Skeletal muscle tissue (tissue), 4 donors: Measurements from ENCODE around the gene BRICD5. TPM values are rescaled to one million over a fixed set of nuclear protein-coding genes. Genes with fewer than 3 reads are reported as not detected.

Experiments used
- H3K27ac ChIP-seq: one replicate; pipeline ENCODE4 v1.7.0; 2013; ENCODE audit warnings: mild to moderate bottlenecking, low read depth, low read length, inconsistent platforms
- H3K27me3 ChIP-seq, 3 donors: one replicate each; pipeline ENCODE4 v1.7.0; 2013; ENCODE audit warnings: low read length in 3 of 3; ENCODE audit not compliant: control insufficient read depth in 3 of 3, insufficient read depth in 3 of 3
- H3K36me3 ChIP-seq, 3 donors: one replicate each; pipeline ENCODE4 v1.7.0; 2013; ENCODE audit warnings: low read length in 3 of 3; ENCODE audit not compliant: control insufficient read depth in 3 of 3, insufficient read depth in 3 of 3
- H3K4me1 ChIP-seq, 3 donors: one replicate each; pipeline ENCODE4 v1.7.0; 2013; ENCODE audit warnings: low read length in 3 of 3, mild to moderate bottlenecking in 3 of 3; ENCODE audit not compliant: control insufficient read depth in 3 of 3, insufficient read depth in 3 of 3
- H3K4me3 ChIP-seq, 3 donors: one replicate each; pipeline ENCODE4 v1.7.0; 2013; ENCODE audit warnings: low read length in 3 of 3
- H3K9ac ChIP-seq, 3 donors: one replicate each; pipeline ENCODE4 v1.7.0; 2013; ENCODE audit warnings: low read length in 3 of 3, mild to moderate bottlenecking in 3 of 3, moderate library complexity in 2 of 3, low read depth in 1 of 3
- H3K9me3 ChIP-seq, 3 donors: one replicate each; pipeline ENCODE4 v1.7.0; 2013; ENCODE audit warnings: low read length in 3 of 3; ENCODE audit not compliant: control insufficient read depth in 3 of 3
- total RNA-seq: library from RNA; depleted of rRNA; stranded (reverse); fragments of >200 nt; gene quantifications from one replicate; pipeline ENCODE4 v1.2.3, GENCODE V29; 2014
- donor health status: Osteomylitis.

BRICD5 gene
- total RNA-seq, 1 donor from 2014 or later, result 2.1 TPM

GRCh38 chr16:2232094-2232990 lies 21.7 kb upstream of the BRICD5 start:
- Histone ChIP-seq H3K4me3 (no peak overlapping the region), H3K4me1 (peaks cover 12 to 15% (median 12%) of the 10 kb centered on the region in 3 donors), H3K27ac (no peak overlapping the region), H3K36me3 (peaks cover 63 to 71% (median 68%) of the 10 kb centered on the region in 3 donors), H3K9me3 (no peaks in the 10 kb centered on the region), H3K9ac (no peak overlapping the region), H3K27me3 (peaks cover 10 to 21% (median 17%) of the 10 kb centered on the region in 3 donors)

DNA sequence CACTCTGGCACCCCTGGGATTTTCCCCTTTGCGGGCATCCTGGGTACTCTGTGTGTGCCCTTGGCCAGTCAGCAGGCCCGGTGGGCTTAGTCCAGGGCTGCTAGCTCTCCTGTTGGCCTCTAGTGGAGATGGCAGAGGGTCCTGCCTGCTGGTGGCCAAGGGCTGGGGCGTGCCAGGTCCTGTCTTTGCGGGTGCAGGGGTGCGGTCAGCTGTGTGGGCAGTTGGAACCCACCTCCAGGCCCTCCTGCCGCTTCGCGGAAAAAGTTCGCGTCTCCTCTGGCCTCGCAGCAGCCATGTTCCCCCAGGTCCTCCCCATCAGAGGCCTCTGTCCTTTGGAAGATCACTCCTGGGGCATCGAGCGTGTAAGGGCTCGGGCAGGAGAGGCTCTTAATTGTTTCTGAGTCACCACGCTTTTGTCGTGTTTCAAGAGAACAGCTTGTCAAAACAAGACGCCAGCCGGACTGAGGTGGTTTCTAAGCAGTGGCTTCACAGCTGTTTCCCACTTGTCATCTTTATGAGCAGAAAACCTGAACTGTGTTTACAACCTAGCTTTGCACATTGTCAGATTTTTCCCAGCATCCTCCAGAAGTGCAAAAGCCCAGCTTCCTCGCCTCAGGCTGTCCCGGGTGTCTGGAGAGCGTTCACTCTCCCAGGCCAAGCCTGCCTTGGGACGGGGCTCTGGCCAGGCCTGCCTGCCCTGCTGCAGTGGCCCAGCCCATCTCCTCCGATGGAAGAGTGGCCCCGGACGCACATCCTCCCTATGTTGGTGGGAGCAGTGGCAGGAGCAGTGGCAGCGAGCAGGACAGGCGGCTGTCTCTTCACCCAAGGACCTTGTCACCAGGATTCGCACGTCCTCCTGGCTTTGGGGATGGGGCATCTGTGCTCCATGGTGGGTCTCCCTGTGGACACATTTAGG lies 20.6 kb upstream of the BRICD5 start:
- peaks cover 5 to 12% (median 8%) of the 10 kb centered on the region in 3 donors for H3K27me3 ChIP-seq
- H3K4me1 ChIP-seq, result peaks cover 6 to 9% (median 6%) of the 10 kb centered on the region in 3 donors
- peaks cover 63 to 74% (median 72%) of the 10 kb centered on the region in 3 donors for H3K36me3 ChIP-seq
- H3K9me3 ChIP-seq, result no peaks in the 10 kb centered on the region
- H3K27ac ChIP-seq, result no peak overlapping the region
- H3K4me3 ChIP-seq, result no peak overlapping the region
- H3K9ac ChIP-seq, result no peak overlapping the region

- no peak overlapping the region for H3K9ac ChIP-seq
- H3K4me1 ChIP-seq, result peaks cover 0 to 8% (median 8%) of the 10 kb centered on the region in 3 donors
- H3K27me3 ChIP-seq, result peaks cover 0 to 3% (median 2%) of the 10 kb centered on the region in 3 donors
- H3K36me3 ChIP-seq, result peaks cover 63 to 71% (median 70%) of the 10 kb centered on the region in 3 donors
- H3K9me3 ChIP-seq, result no peaks in the 10 kb centered on the region
- no peak overlapping the region for H3K27ac ChIP-seq
- H3K4me3 ChIP-seq, result no peak overlapping the region
These were observed 19.7 kb upstream of the BRICD5 start for GRCh38 chr16:2230376-2230775.

GRCh38 chr16:2229632-2230250 lies 19.1 kb upstream of the BRICD5 start:
- H3K27me3 ChIP-seq, result no peaks in the 10 kb centered on the region
- no peak overlapping the region for H3K4me3 ChIP-seq
- no peak overlapping the region for H3K27ac ChIP-seq
- no peaks in the 10 kb centered on the region for H3K9me3 ChIP-seq
- peaks cover 4 to 13% (median 13%) of the 10 kb centered on the region in 3 donors for H3K4me1 ChIP-seq
- H3K9ac ChIP-seq, result no peak overlapping the region
- H3K36me3 ChIP-seq, result peaks cover 59 to 65% (median 64%) of the 10 kb centered on the region in 3 donors

GRCh38 chr16:2229091-2229490 lies 18.4 kb upstream of the BRICD5 start:
- H3K27ac ChIP-seq, result no peak overlapping the region
- peaks cover 10 to 19% (median 19%) of the 10 kb centered on the region in 3 donors for H3K4me1 ChIP-seq
- peaks cover 54 to 59% (median 59%) of the 10 kb centered on the region in 3 donors for H3K36me3 ChIP-seq
- H3K9me3 ChIP-seq, result no peaks in the 10 kb centered on the region
- H3K9ac ChIP-seq, result no peak overlapping the region
- no peak overlapping the region for H3K4me3 ChIP-seq
- no peaks in the 10 kb centered on the region for H3K27me3 ChIP-seq

- no peak overlapping the region for H3K9ac ChIP-seq
- H3K4me1 ChIP-seq, result peaks cover 10 to 24% (median 21%) of the 10 kb centered on the region in 3 donors
- H3K36me3 ChIP-seq, result peaks cover 46 to 51% (median 51%) of the 10 kb centered on the region in 3 donors
- H3K9me3 ChIP-seq, result no peaks in the 10 kb centered on the region
- H3K27me3 ChIP-seq, result no peaks in the 10 kb centered on the region
- H3K4me3 ChIP-seq, result no peak overlapping the region
- no peak overlapping the region for H3K27ac ChIP-seq
These were observed 17.6 kb upstream of the BRICD5 start for GRCh38 chr16:2228161-2228824.

DNA sequence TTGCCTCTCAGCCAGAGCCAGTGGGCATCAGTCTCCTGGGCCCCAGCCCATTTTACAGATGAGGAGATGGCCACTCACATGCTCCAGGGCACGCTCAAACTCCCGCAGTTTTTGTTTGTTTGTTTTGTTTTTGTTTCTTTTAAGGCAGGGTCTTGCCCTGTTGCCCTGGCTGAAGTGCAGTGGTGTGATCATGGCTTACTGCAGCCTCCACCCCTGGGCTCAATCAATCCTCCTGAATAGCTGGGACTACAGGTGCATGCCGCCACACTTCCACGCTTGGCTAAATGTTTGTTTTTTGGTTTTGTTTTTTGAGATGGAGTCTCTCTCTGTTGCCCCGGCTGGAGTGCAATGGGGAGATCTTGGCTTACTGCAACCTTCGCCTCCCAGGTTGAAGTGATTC lies 16.3 kb upstream of the BRICD5 start:
- H3K27ac ChIP-seq, result no peak overlapping the region
- H3K9me3 ChIP-seq, result no peaks in the 10 kb centered on the region
- peaks cover 13 to 24% (median 24%) of the 10 kb centered on the region in 3 donors for H3K4me1 ChIP-seq
- H3K4me3 ChIP-seq, result no peak overlapping the region
- peaks cover 33 to 38% (median 37%) of the 10 kb centered on the region in 3 donors for H3K36me3 ChIP-seq
- no peaks in the 10 kb centered on the region for H3K27me3 ChIP-seq
- peak overlapping the region in 1 of 3 donors; percentile 33 for H3K9ac ChIP-seq

DNA sequence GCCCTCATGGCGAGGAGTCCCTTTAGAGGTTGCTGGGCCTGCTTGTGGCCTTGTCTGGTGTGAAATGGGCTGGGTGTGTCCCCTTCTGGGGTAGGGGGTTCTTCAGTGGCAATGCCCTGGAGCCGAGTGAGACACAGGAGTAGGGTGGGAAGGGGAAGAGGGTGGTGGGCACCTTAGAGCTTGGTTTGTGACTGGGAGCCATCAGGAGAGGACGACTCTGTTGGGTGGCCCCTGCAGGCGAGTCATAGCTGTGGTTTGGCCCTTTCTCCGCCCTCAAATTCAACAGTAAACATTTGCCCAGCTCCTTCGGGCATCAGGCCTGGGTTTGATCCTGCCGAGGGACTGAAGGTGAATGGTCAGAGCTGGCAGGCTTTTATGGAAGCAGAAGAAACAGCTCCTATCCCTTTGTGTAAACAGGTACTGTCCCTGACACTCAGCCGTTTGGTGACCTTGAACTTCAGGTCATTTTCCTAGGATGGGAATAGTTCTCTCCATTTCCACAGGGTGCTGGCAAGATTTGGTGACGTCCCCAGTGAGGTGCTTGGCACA lies 15.7 kb upstream of the BRICD5 start:
- no peaks in the 10 kb centered on the region for H3K27me3 ChIP-seq
- peak overlapping the region in 2 of 3 donors; percentile 33 to 54 for H3K9ac ChIP-seq
- no peak overlapping the region for H3K4me3 ChIP-seq
- H3K27ac ChIP-seq, result no peak overlapping the region
- no peaks in the 10 kb centered on the region for H3K9me3 ChIP-seq
- H3K36me3 ChIP-seq, result peaks cover 27 to 33% (median 31%) of the 10 kb centered on the region in 3 donors
- H3K4me1 ChIP-seq, result peaks cover 13 to 24% (median 24%) of the 10 kb centered on the region in 3 donors
